Endothelial cell of umbilical vein (primary cell): ENCODE results near the gene TLR1. TPM values are rescaled to one million over a fixed set of nuclear protein-coding genes. Genes with fewer than 3 reads are reported as not detected.

Experiments
- BruUV-seq: library from RNA; stranded (reverse); fragments of 400-500 nt; replicated peaks from 2 replicates; lab custom pipeline; 2021; lab: Mats Ljungman, UMichigan
- CTCF ChIA-PET: fragments of 300-600, 350-600 bp; sonication (Branson Sonifier 250); formaldehyde crosslinking; loops from one replicate; lab custom pipeline; 2021; ENCODE audit warnings: antibody characterized with exemption, inconsistent platforms; lab: Charles Lee
- POLR2A ChIA-PET: fragments of 300-600, 350-600 bp; sonication (Branson Sonifier 250); formaldehyde crosslinking; loops from one replicate; lab custom pipeline; 2021; ENCODE audit warnings: antibody characterized with exemption, inconsistent platforms; lab: Charles Lee
- DNase-seq: peaks from one replicate; pipeline ENCODE4 v3.0.0-alpha.2; 2011; ENCODE audit warnings: low read depth, low spot score
- FAIRE-seq: peaks from 2 replicates; lab custom pipeline; 2011; peaks lifted over from hg19 to GRCh38; lab: Jason Lieb, UNC
- H2AFZ ChIP-seq: 2 replicates; pipeline ENCODE4 v1.6.0; 2012; ENCODE audit warnings: low read depth, low read length, control low read depth, inconsistent platforms
- H3K27ac ChIP-seq: 2 replicates; pipeline ENCODE4 v1.5.1; 2011; ENCODE audit warnings: low read depth, mild to moderate bottlenecking, control low read depth, low read length, moderate library complexity; ENCODE audit not compliant: insufficient read depth
- H3K27me3 ChIP-seq, 2 experiments: 2 replicates each; pipeline versions ENCODE4 v1.6.0 to v1.6.1; 2011; ENCODE audit warnings: low read length in 2 of 2, mixed read lengths in 1 of 2; ENCODE audit not compliant: control insufficient read depth in 2 of 2, insufficient read depth in 2 of 2
- H3K36me3 ChIP-seq, 2 experiments: 2 replicates in 1 of 2; 3 replicates in 1 of 2; pipeline ENCODE4 v1.5.1; 2011; ENCODE audit warnings: low read length in 2 of 2, mild to moderate bottlenecking in 1 of 2, moderate library complexity in 1 of 2; ENCODE audit not compliant: control insufficient read depth in 2 of 2, insufficient read depth in 2 of 2; ENCODE audit errors: extremely low read depth in 1 of 2
- H3K4me1 ChIP-seq: 3 replicates; pipeline ENCODE4 v1.5.1; 2011; ENCODE audit warnings: mild to moderate bottlenecking, low read length; ENCODE audit not compliant: control insufficient read depth, insufficient read depth; ENCODE audit errors: extremely low read depth
- H3K4me2 ChIP-seq: 2 replicates; pipeline ENCODE4 v1.6.1; 2011; ENCODE audit warnings: low read length, control low read depth, mixed read lengths; ENCODE audit not compliant: insufficient read depth
- H3K4me3 ChIP-seq, 3 experiments: fragments of 200-600 bp in 1 of 3; sonication (generic), shearing (Covaris generic) in 1 of 3; replicated peaks in 1 of 3; 2 replicates each; pipeline ENCODE4 v1.5.1; 2011 to 2016; ENCODE audit warnings: control low read depth in 3 of 3, low read length in 3 of 3, mild to moderate bottlenecking in 2 of 3, inconsistent platforms in 1 of 3, low read depth in 1 of 3, moderate library complexity in 1 of 3; ENCODE audit not compliant: insufficient read depth in 1 of 3
- H3K79me2 ChIP-seq: 2 replicates; pipeline ENCODE4 v1.6.0; 2012; ENCODE audit warnings: low read length, inconsistent platforms; ENCODE audit not compliant: control insufficient read depth, insufficient read depth
- H3K9ac ChIP-seq: replicated peaks from 2 replicates; pipeline ENCODE3; 2011; ENCODE audit warnings: low read length, control low read depth; ENCODE audit not compliant: insufficient read depth; ENCODE audit errors: extremely low read depth
- H3K9me1 ChIP-seq: replicated peaks from 3 replicates; pipeline ENCODE4 v1.6.0; 2011; ENCODE audit warnings: mild to moderate bottlenecking, low read length; ENCODE audit not compliant: control insufficient read depth, insufficient read depth; ENCODE audit errors: extremely low read depth
- H3K9me3 ChIP-seq: replicated peaks from 2 replicates; pipeline ENCODE4 v1.5.1; 2012; ENCODE audit warnings: low read length, inconsistent platforms; ENCODE audit not compliant: control insufficient read depth, insufficient read depth
- H4K20me1 ChIP-seq: replicated peaks from 2 replicates; pipeline ENCODE3; 2011; ENCODE audit warnings: mild to moderate bottlenecking, low read length; ENCODE audit not compliant: control insufficient read depth, insufficient read depth; ENCODE audit errors: extremely low read depth
- CTCF ChIP-seq, 2 donors: IDR thresholded peaks; 1 replicate in 1 of 2; 2 replicates in 1 of 2; pipeline ENCODE4 v1.5.1; 2011; ENCODE audit warnings: low read length in 2 of 2, mild to moderate bottlenecking in 2 of 2, moderate library complexity in 2 of 2, control low read depth in 1 of 2, inconsistent platforms in 1 of 2, low read depth in 1 of 2; ENCODE audit not compliant: insufficient read depth in 1 of 2; ENCODE audit errors: extremely low read depth in 1 of 2
- EZH2 ChIP-seq: IDR thresholded peaks from 2 replicates; pipeline ENCODE4 v1.6.1; 2012; ENCODE audit warnings: borderline replicate concordance, low read depth, mild to moderate bottlenecking, moderate library complexity, low read length, inconsistent platforms; ENCODE audit not compliant: severe bottlenecking
- FOS ChIP-seq: IDR thresholded peaks from 2 replicates; pipeline ENCODE4 v1.6.1; 2011; ENCODE audit warnings: mild to moderate bottlenecking, low read length, moderate library complexity, borderline replicate concordance; ENCODE audit not compliant: insufficient read depth
- GATA2 ChIP-seq: IDR thresholded peaks from 2 replicates; pipeline ENCODE4 v1.7.0; 2011; ENCODE audit warnings: low read depth, mild to moderate bottlenecking, moderate library complexity, mixed read lengths, low read length; ENCODE audit not compliant: insufficient read length, insufficient read depth
- JUN ChIP-seq: IDR thresholded peaks from 2 replicates; pipeline ENCODE4 v1.6.1; 2011; ENCODE audit warnings: borderline replicate concordance, low read depth; ENCODE audit not compliant: insufficient read length, insufficient read depth
- MAX ChIP-seq: IDR thresholded peaks from 2 replicates; pipeline ENCODE4 v1.6.1; 2011; ENCODE audit not compliant: insufficient read depth, insufficient read length
- MYC ChIP-seq: IDR thresholded peaks from one replicate; pipeline ENCODE4 v1.6.1; 2011; ENCODE audit warnings: mild to moderate bottlenecking, low read depth, low read length
- POLR2A ChIP-seq: IDR thresholded peaks from 2 replicates; pipeline ENCODE4 v1.6.1; 2012; ENCODE audit warnings: low read depth, mild to moderate bottlenecking, control low read depth, low read length
- POLR2AphosphoS5 ChIP-seq: IDR thresholded peaks from 2 replicates; pipeline ENCODE4 v1.6.1; 2012; ENCODE audit warnings: low read depth, mild to moderate bottlenecking, control low read depth, low read length, moderate library complexity; ENCODE audit not compliant: insufficient read depth
- dilution Hi-C: fragments of 300-500 bp; cut with MboI; formaldehyde crosslinking; loops from one replicate; pipeline ENCODE4 v1.15.0; 2019; ENCODE audit warnings: low sequenced_read_pairs; ENCODE audit not compliant: extremely low pct_ligation_motif_present
- intact Hi-C: fragments of 100-400 bp; cut with micrococcal nuclease; formaldehyde crosslinking; loops from one replicate; pipeline ENCODE4 v1.10.0; 2022
- polyA plus RNA-seq, 4 experiments: library from polyadenylated mRNA; depleted of rRNA in 3 of 4; stranded (reverse) in 3 of 4; unstranded in 1 of 4; fragments of >200 nt; gene quantifications; 2 replicates each; pipeline versions ENCODE4 v1.2.1 to v1.2.3, GENCODE V29; 2011 to 2012; ENCODE audit warnings: missing spikeins in 1 of 4
- total RNA-seq: library from RNA; stranded (reverse); gene quantifications from 2 replicates; pipeline ENCODE4 v1.2.3, GENCODE V29; 2021

The TLR1 gene
- total and polyA plus RNA-seq, 2 donors (not counting 3 experiments of a cell fraction or from before 2014, with no cell fraction given) = 0.81 to 2.7 TPM

- ChIA-PET POLR2A (no interaction called here), CTCF (no interaction called here)
- Histone ChIP-seq H4K20me1 (no peaks in the 10 kb centered on the region), H2AFZ (no peak overlapping the region), H3K27me3 (peaks cover 9 to 15% of the 10 kb centered on the region in 2 experiments), H3K27ac (no peak overlapping the region), H3K79me2 (no peaks in the 10 kb centered on the region), H3K4me3 (no peak overlapping the region), H3K36me3 (no peaks in the 10 kb centered on the region), H3K4me2 (no peak overlapping the region), H3K9me3 (no peaks in the 10 kb centered on the region), H3K4me1 (no peaks in the 10 kb centered on the region), H3K9me1 (no peaks in the 10 kb centered on the region), H3K9ac (no peak overlapping the region)
- no TSS peak for BruUV-seq
- no peak for DNase-seq
- no peak for TF ChIP-seq CTCF (IDR thresholded peaks at IDR 0.05; ENCODE audit: extremely low read depth in 1 of 2, insufficient read depth in 1 of 2, low read depth in 1 of 2, low read length in 2 of 2)
- no peak for TF ChIP-seq JUN
- no peak for TF ChIP-seq FOS
- no peak for TF ChIP-seq POLR2AphosphoS5
- TF ChIP-seq GATA2 = no peak
- TF ChIP-seq EZH2 = no peak
- TF ChIP-seq POLR2A = no peak
- no peak for TF ChIP-seq MAX
- TF ChIP-seq MYC = no peak
- intact Hi-C loops (no loop called here), dilution Hi-C loops (no loop called here)
- no peak for FAIRE-seq
Observed at GRCh38 chr4:38775326-38775725, 29.3 kb downstream of the TLR1 start.
